ENCODE measurements around the gene MRPS34. TPM values are rescaled to one million over a fixed set of nuclear protein-coding genes. Genes with fewer than 3 reads are reported as not detected.

MRPS34 gene
- total RNA-seq, 2 experiments from 2014 or later = 91.6 to 103 TPM

DNA sequence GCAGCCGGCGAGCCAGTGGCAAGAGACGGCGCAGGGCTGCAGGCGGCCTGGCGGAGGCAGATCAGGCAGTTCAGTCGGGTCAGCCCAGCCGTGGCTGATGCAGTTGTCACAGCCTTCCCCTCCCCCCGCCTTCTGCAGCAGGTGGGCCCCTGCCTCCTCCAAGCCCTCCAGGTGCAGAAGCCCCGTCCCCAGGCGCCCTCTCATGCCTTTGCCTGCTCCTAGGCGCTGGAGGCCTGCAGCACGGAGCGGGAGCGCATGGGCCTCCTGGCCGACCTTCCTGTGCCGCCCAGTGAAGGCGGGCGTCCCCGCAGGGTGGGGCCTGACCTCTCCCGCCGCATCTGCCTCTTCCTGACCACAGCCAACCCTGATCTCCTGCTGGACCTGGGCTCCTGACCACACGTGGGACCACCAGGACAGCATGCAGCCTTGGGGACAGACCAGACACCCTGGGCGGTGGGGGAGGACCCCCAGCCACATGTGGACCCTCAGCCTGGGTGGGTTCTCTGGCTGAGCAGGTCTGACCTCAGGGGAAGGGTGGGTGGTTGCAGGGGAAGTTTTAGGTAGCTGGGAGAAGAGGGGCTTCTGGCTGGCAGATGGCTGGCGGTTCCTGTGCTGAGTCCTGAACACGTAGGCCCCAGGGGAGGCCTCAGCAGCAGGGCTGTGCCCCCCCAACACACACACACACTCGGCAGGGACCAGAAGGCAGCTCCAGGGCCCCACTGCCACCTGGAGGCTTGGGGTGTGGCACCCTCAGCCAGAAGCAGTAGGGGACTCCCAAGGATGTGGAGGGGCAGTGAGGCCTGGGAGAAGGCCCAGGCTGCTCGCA, 3.1 kb upstream of the MRPS34 start:
- no peaks in the 10 kb centered on the region for H3K9me3 Mint-ChIP-seq
- peaks cover 2% of the 10 kb centered on the region for H3K36me3 Mint-ChIP-seq
- no peak overlapping the region for H3K27ac Mint-ChIP-seq
- POLR2A ChIA-PET = no interaction called here
- no peak overlapping the region for H3K4me3 Mint-ChIP-seq
- DNase-seq = no peak
- ATAC-seq (ENCODE audit: low read depth) = no peak
- no peaks in the 10 kb centered on the region for H3K27me3 Mint-ChIP-seq
- peaks cover 8% of the 10 kb centered on the region for H3K4me1 Mint-ChIP-seq

DNA sequence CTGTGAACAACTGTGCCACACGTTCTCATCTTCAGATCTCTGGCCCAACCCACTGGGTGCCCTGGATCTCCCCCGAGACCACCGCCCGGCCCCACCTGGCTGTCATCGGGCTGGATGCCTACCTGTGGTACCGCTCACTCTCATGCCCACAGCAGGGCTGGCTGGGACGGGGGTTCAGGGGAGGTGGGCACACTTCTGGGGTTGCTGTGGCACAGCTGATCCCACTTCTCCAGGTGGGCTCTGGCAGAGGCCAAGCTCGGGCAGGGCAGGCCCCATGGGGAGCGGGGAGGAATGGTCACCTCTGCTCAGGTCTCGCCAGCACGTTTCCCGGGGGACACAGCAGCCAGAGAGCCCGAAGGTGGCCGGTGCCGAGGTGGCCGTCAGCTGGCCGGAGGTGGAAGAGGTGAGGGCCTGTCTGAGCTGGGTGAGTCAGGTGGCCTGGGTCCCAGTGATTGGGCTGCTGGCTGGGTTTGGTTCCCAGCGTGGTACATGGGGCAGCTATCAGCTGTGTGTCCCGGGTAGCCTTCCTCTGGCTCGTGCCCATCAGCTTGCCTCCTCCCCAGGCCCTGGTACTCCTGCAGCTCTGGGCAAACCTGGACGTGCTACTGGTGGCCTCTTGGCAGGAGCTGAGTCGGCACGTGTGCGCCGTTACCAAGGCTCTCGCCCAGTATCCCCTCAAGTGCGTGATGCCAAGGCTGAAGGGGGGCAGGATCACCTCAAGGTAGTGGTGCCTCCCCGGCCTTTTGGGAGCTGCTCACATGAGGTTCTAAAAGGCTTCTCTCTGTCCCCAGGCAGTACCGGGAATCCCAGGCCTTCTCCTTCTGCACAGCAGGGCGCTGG, 2.3 kb upstream of the MRPS34 start:
- no peaks in the 10 kb centered on the region for H3K9me3 Mint-ChIP-seq
- DNase-seq = no peak
- H3K4me1 Mint-ChIP-seq = peaks cover 4% of the 10 kb centered on the region
- POLR2A ChIA-PET = interaction anchor here (1.8 to 6.3 kb wide), 2 partner anchors 8 to 70 kb away, joined by 6 to 88 read pairs; partner anchors contain the start of genes MAPK8IP3, NUBP2 and SPSB3
- no peak overlapping the region for H3K4me3 Mint-ChIP-seq
- H3K36me3 Mint-ChIP-seq = peaks cover 2% of the 10 kb centered on the region
- ATAC-seq (ENCODE audit: low read depth) = no peak
- no peak overlapping the region for H3K27ac Mint-ChIP-seq
- no peaks in the 10 kb centered on the region for H3K27me3 Mint-ChIP-seq

DNA sequence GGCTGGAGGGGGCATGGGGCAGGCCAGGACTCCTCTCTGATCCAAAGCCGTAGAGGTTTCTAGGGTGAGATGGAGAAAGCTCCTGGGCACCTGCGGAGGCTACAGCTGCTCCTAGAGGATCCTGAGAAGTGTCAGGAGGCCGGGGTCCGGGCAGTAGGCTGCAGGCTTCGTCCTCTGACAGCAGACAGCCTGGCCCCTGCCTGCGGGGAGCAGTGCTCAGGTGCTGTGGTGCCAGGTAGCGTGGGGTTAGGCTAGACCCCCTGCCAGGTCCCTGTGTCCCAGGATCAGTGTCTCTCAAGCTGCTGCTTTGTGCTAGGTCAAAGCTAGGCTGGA, 1.5 kb upstream of the MRPS34 start:
- POLR2A ChIA-PET = interaction anchor here (1.0 to 6.3 kb wide), 4 partner anchors 9 to 190 kb away, joined by 3 to 88 read pairs (median 4); partner anchors contain the start of genes FAHD1, MAPK8IP3, NUBP2 and RPS2
- peaks cover 4% of the 10 kb centered on the region for H3K36me3 Mint-ChIP-seq
- no peak for DNase-seq
- peak overlapping the region; percentile 99 for H3K4me3 Mint-ChIP-seq
- H3K27ac Mint-ChIP-seq = no peak overlapping the region
- no peaks in the 10 kb centered on the region for H3K27me3 Mint-ChIP-seq
- H3K4me1 Mint-ChIP-seq = peaks cover 4% of the 10 kb centered on the region
- H3K9me3 Mint-ChIP-seq = no peaks in the 10 kb centered on the region
- no peak for ATAC-seq (ENCODE audit: low read depth)

DNA sequence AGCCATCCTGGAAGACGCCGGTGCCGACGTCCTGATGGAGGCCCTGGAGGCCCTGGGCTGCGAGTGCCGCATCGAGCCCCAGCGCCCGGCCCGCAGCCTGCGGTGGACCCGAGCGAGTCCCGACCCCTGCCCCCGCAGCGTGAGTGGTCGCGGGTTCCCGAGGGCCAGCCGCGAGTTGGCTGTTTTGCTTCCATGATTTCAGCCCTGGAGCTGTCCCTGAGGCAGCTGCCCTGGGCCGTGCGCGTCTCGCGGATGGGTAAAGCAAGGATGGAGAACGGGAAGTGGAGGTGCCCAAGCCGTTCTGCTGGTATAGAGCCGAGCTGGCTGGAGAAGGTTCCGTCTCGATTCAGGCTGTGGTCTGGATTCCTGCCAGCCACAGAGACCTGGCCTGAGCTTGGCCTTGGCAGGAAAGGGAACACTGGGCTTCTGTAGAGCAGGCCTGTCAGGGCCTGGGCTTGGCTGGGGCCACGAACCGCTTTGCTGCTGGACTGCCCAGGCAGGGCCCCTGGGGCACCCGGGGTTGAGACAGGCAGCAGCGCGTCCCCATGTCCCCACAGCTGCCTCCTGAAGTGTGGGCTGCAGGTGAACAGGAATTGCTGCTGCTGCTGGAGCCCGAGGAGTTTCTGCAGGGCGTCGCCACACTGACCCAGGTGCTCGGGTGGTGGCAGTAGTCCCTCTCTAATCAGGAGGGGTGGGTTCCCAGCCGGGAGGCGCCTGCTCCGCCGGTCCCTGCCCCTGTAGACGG, 941 bp upstream of the MRPS34 start:
- peak overlapping the region; percentile 99 for H3K4me3 Mint-ChIP-seq
- peaks cover 4% of the 10 kb centered on the region for H3K4me1 Mint-ChIP-seq
- H3K27me3 Mint-ChIP-seq = no peaks in the 10 kb centered on the region
- H3K36me3 Mint-ChIP-seq = peaks cover 4% of the 10 kb centered on the region
- POLR2A ChIA-PET = interaction anchor here (1.0 to 6.3 kb wide), 4 partner anchors 9 to 191 kb away, joined by 3 to 88 read pairs (median 4); partner anchors contain the start of genes FAHD1, MAPK8IP3, NUBP2 and RPS2
- H3K9me3 Mint-ChIP-seq = no peaks in the 10 kb centered on the region
- H3K27ac Mint-ChIP-seq = peak overlapping the region; percentile 65
- ATAC-seq (ENCODE audit: low read depth) (peak; percentile 7), DNase-seq (no peak)

DNA sequence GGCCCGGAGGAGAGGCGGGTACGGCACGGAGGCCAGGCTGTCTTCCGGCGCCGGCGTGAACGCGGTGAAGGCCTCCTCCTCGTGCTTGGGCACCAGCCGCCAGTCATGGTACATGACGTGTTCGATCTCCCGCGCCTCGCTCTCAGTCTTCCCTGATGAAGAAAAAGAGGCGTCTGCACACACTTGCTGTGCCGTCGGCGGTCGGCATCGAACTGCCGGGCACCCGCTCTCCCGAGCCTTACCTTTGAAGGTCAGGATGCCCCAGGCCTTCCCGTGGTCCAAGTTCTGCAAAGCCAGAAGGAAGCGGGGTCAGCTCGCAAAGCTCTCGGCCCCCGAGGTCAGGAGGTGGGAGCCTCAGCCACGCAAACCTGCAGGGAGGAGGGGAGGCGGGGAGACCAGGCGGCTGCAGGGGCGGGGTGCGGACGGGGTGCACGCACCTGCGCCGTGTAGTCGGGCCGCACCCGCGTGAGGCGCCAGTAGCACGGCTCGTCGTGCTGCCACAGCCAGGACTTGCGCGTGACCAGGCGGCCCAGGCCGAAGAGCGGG, 499 bp downstream of the MRPS34 start, which contains the start of gene EME2:
EME2 (plus strand) TSS at position 449 of the 546 bp plus-strand sequence. CDS start 418 bp downstream, outside the sequence.
- peak; percentile 16 for ATAC-seq (ENCODE audit: low read depth)
- Mint-ChIP-seq H3K4me3 (peak within 1 kb of the TSS; percentile 99), H3K27ac (peak within 1 kb of the TSS; percentile 98), H3K9me3 (no peaks in the 10 kb centered on the region), H3K4me1 (peaks cover 4% of the 10 kb centered on the region), H3K27me3 (no peaks in the 10 kb centered on the region), H3K36me3 (peaks cover 6% of the 10 kb centered on the region)
- peak; percentile 70 for DNase-seq
- POLR2A ChIA-PET = interaction anchor here (0.9 to 6.3 kb wide), 7 partner anchors 11 to 352 kb away, joined by 3 to 88 read pairs (median 5); partner anchors contain the start of genes FAHD1, HAGH, JPT2 and MAPK8IP3

DNA sequence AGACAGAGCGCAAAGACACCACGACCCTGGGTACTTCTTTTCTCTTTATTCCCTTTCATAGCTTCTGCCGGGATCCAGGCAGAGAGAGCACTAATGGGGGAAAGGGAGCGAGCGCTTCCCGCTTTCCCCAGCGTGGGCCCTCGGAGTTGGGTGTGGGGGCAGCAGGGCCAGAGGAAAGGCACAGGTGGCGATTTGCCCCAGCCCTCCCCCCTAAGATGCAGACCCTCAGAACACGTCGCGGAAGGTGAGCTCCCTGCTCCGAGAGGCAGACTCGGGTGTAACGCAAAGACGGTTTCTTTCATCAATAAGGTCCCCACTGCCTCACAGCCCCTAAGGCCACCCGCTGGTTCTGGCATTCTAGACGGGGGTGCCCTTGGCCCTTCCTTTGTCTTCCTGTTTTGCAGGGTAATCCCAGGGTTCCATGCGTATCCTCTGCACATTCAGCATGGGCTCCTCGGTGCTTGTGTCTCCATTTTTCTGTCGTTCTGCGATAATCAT, 1.0 kb downstream of the MRPS34 start:
- Mint-ChIP-seq H3K4me1 (peaks cover 6% of the 10 kb centered on the region), H3K36me3 (peaks cover 6% of the 10 kb centered on the region)

DNA sequence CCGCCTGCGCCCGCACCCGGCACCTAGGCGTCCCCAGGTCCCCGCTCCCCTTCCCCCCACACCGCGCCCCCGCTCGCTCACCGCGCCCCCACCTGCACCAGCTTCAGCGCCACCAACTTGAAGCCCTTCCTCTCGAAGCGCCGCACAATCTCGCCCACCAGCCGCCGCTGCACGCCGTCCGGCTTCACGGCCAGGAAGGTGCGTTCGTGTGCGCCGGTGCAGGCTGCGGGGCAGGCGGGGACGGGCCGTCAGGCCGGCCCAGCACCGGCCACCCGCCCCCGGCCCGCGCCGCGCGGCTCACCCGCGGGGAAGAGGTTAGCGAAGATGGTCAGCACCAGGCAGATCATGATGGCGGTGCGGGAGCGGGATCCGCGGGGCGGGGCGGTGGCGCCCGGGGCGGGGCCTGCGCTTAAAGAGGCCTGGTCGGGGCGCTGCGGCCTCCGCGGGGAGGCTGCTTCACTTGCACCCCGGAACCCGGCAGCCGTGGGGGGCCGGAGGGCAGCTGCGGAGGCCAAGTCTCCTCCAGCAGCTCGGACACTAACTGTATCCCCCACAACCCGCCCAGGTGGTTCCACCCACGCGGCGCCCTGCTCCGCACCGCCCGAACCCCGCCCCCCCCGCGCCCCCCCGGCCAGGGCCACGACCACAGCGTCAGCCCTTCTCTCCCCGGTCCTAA, 1.6 kb downstream of the MRPS34 start, which contains the start of gene NME3:
NME3 (minus strand) TSS at position 356 of the 676 bp plus-strand sequence; CDS start at position 347, 9 bp downstream.
- Mint-ChIP-seq H3K27ac (peak within 1 kb of the TSS; percentile 98), H3K27me3 (no peaks in the 10 kb centered on the region), H3K4me1 (peaks cover 6% of the 10 kb centered on the region), H3K9me3 (no peaks in the 10 kb centered on the region), H3K36me3 (peaks cover 6% of the 10 kb centered on the region), H3K4me3 (peak within 1 kb of the TSS; percentile 99)
- POLR2A ChIA-PET = interaction anchor here (0.8 to 6.3 kb wide), 6 partner anchors 9 to 220 kb away, joined by 3 to 88 read pairs (median 5); partner anchors contain the start of genes JPT2, MAPK8IP3, NUBP2 and SPSB3
- DNase-seq (peak; percentile 89), ATAC-seq (ENCODE audit: low read depth) (peak; percentile 53)

More for the DNA sequence above, 1.0 kb downstream of the MRPS34 start:
- Mint-ChIP-seq H3K4me3 (peak overlapping the region; percentile 99), H3K27ac (peak overlapping the region; percentile 98), H3K27me3 (no peaks in the 10 kb centered on the region), H3K9me3 (no peaks in the 10 kb centered on the region)
- ATAC-seq (ENCODE audit: low read depth) (no peak), DNase-seq (no peak)
- POLR2A ChIA-PET = interaction anchor here (1.1 to 6.3 kb wide), 5 partner anchors 11 to 280 kb away, joined by 3 to 88 read pairs (median 8); partner anchors contain the start of genes FAHD1, HAGH, MAPK8IP3 and NUBP2

DNA sequence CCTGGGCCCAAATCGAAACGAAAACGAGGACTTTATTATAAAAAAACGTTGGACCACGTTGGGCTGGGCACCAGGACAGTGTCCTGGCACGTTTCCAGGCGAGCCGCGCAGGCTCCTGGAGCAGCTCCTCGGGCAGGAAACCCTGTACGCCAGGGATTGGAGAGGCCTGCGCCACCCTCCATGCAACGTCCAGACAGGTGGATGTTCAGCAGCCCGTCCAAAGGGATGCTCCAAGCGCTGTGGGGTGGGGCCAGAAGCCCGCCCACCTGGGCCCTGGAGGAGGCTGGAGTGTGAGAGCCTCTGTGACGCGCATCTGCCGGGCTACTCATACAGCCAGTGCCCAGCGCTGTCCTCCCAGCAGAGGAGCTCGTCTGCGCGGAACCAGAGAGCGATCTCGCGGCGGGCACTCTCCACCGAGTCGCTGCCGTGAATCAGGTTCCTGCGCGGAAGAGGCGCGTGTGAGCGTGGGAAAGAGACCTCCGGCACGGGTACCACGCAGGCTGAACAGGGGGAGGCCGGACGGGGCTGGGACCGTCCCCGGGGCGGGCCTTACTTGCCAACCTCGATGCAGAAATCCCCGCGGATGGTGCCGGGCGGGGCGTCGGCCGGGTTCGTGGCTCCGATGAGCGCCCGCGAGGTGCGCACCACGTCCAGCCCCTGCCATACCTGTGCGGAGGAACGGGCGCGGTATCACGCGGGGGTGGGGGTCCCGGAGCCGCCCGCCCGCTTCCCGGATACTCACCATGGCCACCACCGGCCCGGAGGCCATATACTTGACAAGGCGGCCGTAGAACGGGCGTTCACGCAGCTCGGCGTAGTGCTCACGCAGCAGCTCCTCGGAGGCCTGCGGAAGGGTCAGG, 2.4 kb downstream of the MRPS34 start:
- peak overlapping the region; percentile 64 for H3K27ac Mint-ChIP-seq
- H3K4me1 Mint-ChIP-seq = peaks cover 6% of the 10 kb centered on the region
- peak overlapping the region; percentile 99 for H3K4me3 Mint-ChIP-seq
- ATAC-seq (ENCODE audit: low read depth) (no peak), DNase-seq (peak; percentile 65)
- POLR2A ChIA-PET = interaction anchor here (0.5 to 6.3 kb wide), 6 partner anchors 8 to 350 kb away, joined by 3 to 88 read pairs (median 4); partner anchors contain the start of genes JPT2, MAPK8IP3, NUBP2 and SPSB3
- H3K9me3 Mint-ChIP-seq = no peaks in the 10 kb centered on the region
- no peaks in the 10 kb centered on the region for H3K27me3 Mint-ChIP-seq
- H3K36me3 Mint-ChIP-seq = peaks cover 6% of the 10 kb centered on the region

DNA sequence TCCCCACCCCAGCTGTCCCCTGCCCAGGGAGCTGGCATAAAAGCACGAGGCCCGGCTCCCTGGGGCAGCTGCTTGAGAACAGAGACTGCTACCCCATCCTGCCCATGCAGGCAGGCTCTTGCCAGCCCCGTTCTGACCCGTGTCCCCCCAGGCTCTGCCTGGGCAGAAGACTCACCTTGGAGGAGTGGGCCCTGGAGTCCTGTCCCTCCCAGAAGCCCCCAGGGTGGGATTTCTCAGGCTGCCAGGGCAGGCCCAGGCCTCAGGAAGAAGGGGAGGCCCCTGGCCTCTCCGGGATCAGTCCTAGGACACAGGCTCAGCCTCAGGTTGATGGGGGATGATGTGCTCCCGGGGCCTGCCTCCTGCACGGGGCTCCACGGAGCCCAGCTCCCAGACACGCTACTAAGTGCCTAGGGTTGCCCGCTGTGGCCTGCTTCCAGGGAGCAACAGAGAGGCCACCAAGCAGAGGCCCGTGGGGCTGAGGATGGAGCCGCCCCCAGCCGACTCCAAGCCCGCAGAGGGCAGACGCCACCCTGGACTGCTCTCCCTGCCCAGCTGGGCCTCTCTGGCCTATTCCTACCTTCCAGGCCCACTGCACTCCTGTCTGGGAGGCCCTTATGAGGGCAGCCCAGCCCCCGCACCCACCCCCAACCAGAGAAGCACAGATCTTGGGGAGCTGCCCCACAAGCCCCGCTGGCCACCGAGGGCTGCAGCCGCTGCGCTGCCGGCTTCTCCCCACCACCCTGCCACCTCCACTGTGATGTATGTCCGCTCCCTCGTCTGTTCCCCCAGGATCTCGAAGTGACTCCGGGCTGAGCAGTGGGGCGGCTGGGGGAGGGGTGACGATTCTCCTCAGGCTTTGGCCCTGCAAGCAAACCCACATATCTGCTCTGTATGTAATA, 3.3 kb downstream of the MRPS34 start:
- ATAC-seq (ENCODE audit: low read depth) = no peak

DNA sequence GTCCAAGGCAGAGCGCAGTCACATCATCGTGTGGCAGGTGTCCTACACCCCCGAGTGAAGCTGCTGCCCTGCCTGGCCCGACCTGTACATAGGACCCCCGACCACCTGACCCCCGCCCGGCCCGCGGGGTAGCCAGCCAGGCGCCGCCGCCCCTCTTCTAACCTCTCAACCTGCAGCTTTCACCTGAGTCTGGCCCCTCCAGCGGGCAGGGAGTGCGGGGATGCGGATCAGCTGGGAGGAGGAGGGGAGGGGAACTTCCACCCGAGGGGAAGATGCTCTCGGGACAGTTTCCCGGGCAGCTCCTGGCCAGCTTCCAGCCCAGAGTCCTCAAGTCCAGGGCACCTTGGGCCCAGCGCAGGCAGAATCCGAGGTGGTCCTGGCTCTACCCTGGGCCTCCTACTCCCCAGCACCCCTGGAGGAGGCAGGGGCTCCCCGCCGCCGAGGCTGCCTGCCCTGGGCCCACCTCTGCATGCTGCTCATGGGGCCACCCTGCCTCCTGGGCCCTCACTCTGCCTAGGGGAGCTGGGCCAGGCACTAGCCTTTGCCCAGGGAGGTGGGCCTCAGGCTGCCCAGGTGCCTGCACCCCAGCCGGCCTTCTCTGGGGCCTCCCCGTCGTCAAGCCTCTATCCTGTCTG, 4.0 kb downstream of the MRPS34 start:
- Mint-ChIP-seq H3K27ac (no peak overlapping the region), H3K27me3 (no peaks in the 10 kb centered on the region), H3K4me1 (peaks cover 4% of the 10 kb centered on the region), H3K9me3 (no peaks in the 10 kb centered on the region), H3K36me3 (peaks cover 6% of the 10 kb centered on the region), H3K4me3 (no peak overlapping the region)
- ATAC-seq (ENCODE audit: low read depth) (no peak), DNase-seq (no peak)
- POLR2A ChIA-PET = interaction anchor here (0.9 to 6.3 kb wide), 4 partner anchors 8 to 63 kb away, joined by 3 to 88 read pairs (median 5); partner anchors contain the start of genes MAPK8IP3, NUBP2 and SPSB3

More for the DNA sequence above, 3.3 kb downstream of the MRPS34 start:
- Mint-ChIP-seq H3K4me1 (peaks cover 4% of the 10 kb centered on the region), H3K9me3 (no peaks in the 10 kb centered on the region), H3K36me3 (peaks cover 6% of the 10 kb centered on the region), H3K27ac (peak overlapping the region; percentile 12), H3K4me3 (peak overlapping the region; percentile 61), H3K27me3 (no peaks in the 10 kb centered on the region)
- POLR2A ChIA-PET = interaction anchor here (0.5 to 6.3 kb wide), 6 partner anchors 9 to 349 kb away, joined by 3 to 88 read pairs (median 4); partner anchors contain the start of genes JPT2, MAPK8IP3, NUBP2 and SPSB3
- no peak for DNase-seq
